GM12878 (cell line): ENCODE measurements around the gene FRMD3. TPM values are rescaled to one million over a fixed set of nuclear protein-coding genes. Genes with fewer than 3 reads are reported as not detected.

Experiments used
- ATAC-seq: fragments of 200-7000 bp; cut with Tn5 transposase; 3 replicates; pipeline ENCODE4 v1.9.1; 2020; ENCODE audit warnings: mild to moderate bottlenecking, moderate library complexity
- BruUV-seq: library from RNA; stranded (reverse); fragments of 400-500 nt; replicated peaks from 2 replicates; lab custom pipeline; 2021; lab: Mats Ljungman, UMichigan
- CTCF ChIA-PET: fragments of 300-600 bp; sonication (Branson Sonifier 250); formaldehyde crosslinking; extraction: SDS; loops from one replicate; lab custom pipeline; 2021; ENCODE audit warnings: inconsistent platforms; lab: Yijun Ruan, JAX
- POLR2A ChIA-PET: fragments of 350-600 bp; formaldehyde crosslinking; extraction: SDS; loops from one replicate; lab custom pipeline; 2021; ENCODE audit warnings: inconsistent platforms; lab: Charles Lee
- RAD21 ChIA-PET: fragments of 300-600 bp; sonication (Branson Sonifier 250); formaldehyde crosslinking; loops from one replicate; lab custom pipeline; 2023; ENCODE audit warnings: antibody characterized with exemption; ENCODE audit not compliant: unreplicated experiment; lab: Charles Lee
- SMC1A ChIA-PET: fragments of 300-600 bp; sonication (Branson Sonifier 250); formaldehyde crosslinking; loops from one replicate; lab custom pipeline; 2023; ENCODE audit not compliant: unreplicated experiment, uncharacterized antibody; lab: Charles Lee
- DNase-seq: peaks from one replicate; pipeline ENCODE4 v3.0.0-alpha.2; 2011; ENCODE audit warnings: low read depth, low spot score
- FAIRE-seq: peaks from 3 replicates; lab custom pipeline; 2011; peaks lifted over from hg19 to GRCh38; lab: Jason Lieb, UNC
- H2AFZ ChIP-seq: 2 replicates; pipeline ENCODE4 v1.6.0; 2011; ENCODE audit warnings: low read depth, low read length, control low read depth; ENCODE audit not compliant: control insufficient read depth
- H3K27ac ChIP-seq: 2 replicates; pipeline ENCODE4 v1.5.1; 2011; ENCODE audit warnings: control low read depth; ENCODE audit not compliant: control insufficient read depth, insufficient read depth
- H3K27me3 ChIP-seq, 2 experiments: replicated peaks in 1 of 2; 2 replicates each; pipeline versions ENCODE4 v1.6.0 to v1.6.1; 2011; ENCODE audit warnings: low read length in 1 of 2; ENCODE audit not compliant: control insufficient read depth in 2 of 2, insufficient read depth in 2 of 2
- H3K36me3 ChIP-seq, 2 experiments: 2 replicates each; pipeline ENCODE4 v1.5.1; 2011; ENCODE audit warnings: low read length in 1 of 2; ENCODE audit not compliant: control insufficient read depth in 2 of 2, insufficient read depth in 2 of 2
- H3K4me1 ChIP-seq: 2 replicates; pipeline ENCODE4 v1.6.1; 2011; ENCODE audit warnings: mild to moderate bottlenecking, low read length, moderate library complexity, mixed read lengths; ENCODE audit not compliant: control insufficient read depth, insufficient read depth
- H3K4me2 ChIP-seq: 2 replicates; pipeline ENCODE4 v1.6.0; 2011; ENCODE audit warnings: control low read depth; ENCODE audit not compliant: control insufficient read depth, insufficient read depth
- H3K4me3 ChIP-seq: fragments of 200-600 bp; sonication (generic); 2 replicates; pipeline ENCODE4 v1.5.1; 2016
- H3K79me2 ChIP-seq: 2 replicates; pipeline ENCODE4 v1.6.0; 2011; ENCODE audit warnings: low read length; ENCODE audit not compliant: control insufficient read depth, insufficient read depth
- H3K9ac ChIP-seq: 2 replicates; pipeline ENCODE4 v1.8.0; 2011; ENCODE audit warnings: low read length, control low read depth, mixed read lengths; ENCODE audit not compliant: control insufficient read depth, insufficient read depth
- H3K9me3 ChIP-seq: replicated peaks from 3 replicates; pipeline ENCODE4 v1.5.1; 2011; ENCODE audit warnings: mild to moderate bottlenecking, low read length; ENCODE audit not compliant: control insufficient read depth, insufficient read depth
- H4K20me1 ChIP-seq: 2 replicates; pipeline ENCODE4 v1.6.0; 2011; ENCODE audit not compliant: control insufficient read depth, insufficient read depth
- HDGF ChIP-seq: fragments of 450-650 bp; IDR thresholded peaks from 2 replicates; pipeline ENCODE4 v1.6.1; 2016; ENCODE audit warnings: antibody characterized with exemption
- MEF2A ChIP-seq: IDR thresholded peaks from 2 replicates; pipeline ENCODE4 v1.6.1; 2011; ENCODE audit warnings: low read depth, mild to moderate bottlenecking, low read length, moderate library complexity; ENCODE audit not compliant: insufficient read depth
- POLR2A ChIP-seq: IDR thresholded peaks from 2 replicates; pipeline ENCODE4 v1.6.1; 2011; ENCODE audit warnings: low read depth, mild to moderate bottlenecking, low read length
- POU2F2 ChIP-seq: IDR thresholded peaks from 3 replicates; pipeline ENCODE4 v1.6.1; 2011; ENCODE audit warnings: low read depth, mild to moderate bottlenecking, low read length, borderline replicate concordance
- RBBP5 ChIP-seq: fragments of 200-600 bp; sonication (generic); conservative IDR thresholded peaks from 2 replicates; pipeline ENCODE4 v1.6.1; 2016
- YBX1 ChIP-seq: fragments of 450-650 bp; IDR thresholded peaks from 2 replicates; pipeline ENCODE4 v1.6.1; 2016; ENCODE audit warnings: antibody characterized with exemption
- WGBS: methylation state at CpG from one replicate; pipeline ENCODE4 v1.1.6; 2016; ENCODE audit warnings: low lambda C conversion rate; ENCODE audit not compliant: insufficient replicate concordance, insufficient coverage; ENCODE audit errors: missing lambda C conversion rate; 5-methylcytosine and 5-hydroxymethylcytosine counted together
- in situ Hi-C: fragments of 300-500 bp; cut with MboI; formaldehyde crosslinking; loops from 9 replicates; pipeline ENCODE4 v1.14.3; 2018; ENCODE audit warnings: mixed read lengths
- intact Hi-C: fragments of 100-400 bp; cut with micrococcal nuclease; formaldehyde crosslinking; loops from one replicate; pipeline ENCODE4 v1.14.2; 2022; ENCODE audit not compliant: unreplicated experiment
- polyA plus RNA-seq, 11 experiments: library from polyadenylated mRNA; depleted of rRNA in 4 of 11; unstranded in 6 of 11; stranded (reverse) in 5 of 11; fragments of >200 nt; fragmentation: Nextera tagmentation in 4 of 11; fragmentation: Illumina TruSeq in 1 of 11; extraction: Ambion mirVana in 4 of 11; extraction: Trizol in 1 of 11; gene quantifications; 1 replicate in 1 of 11; 2 replicates in 10 of 11; pipeline versions ENCODE4 v1.2.1 to v1.2.3, GENCODE V29; 2011 to 2016; ENCODE audit warnings: inconsistent platforms in 2 of 11, missing spikeins in 2 of 11, low read depth in 1 of 11
- total RNA-seq, 4 experiments: library from RNA; depleted of rRNA in 3 of 4; stranded (reverse); fragments of >200 nt in 3 of 4; fragmentation: Illumina TruSeq in 1 of 4; extraction: Trizol in 1 of 4; gene quantifications; 2 replicates each; pipeline versions ENCODE4 v1.2.1 to v1.2.3, GENCODE V29; 2013 to 2021
- TF ChIP-seq, protein P1 (sequence below): fragments of 450-650 bp; IDR thresholded peaks from 2 replicates; pipeline ENCODE4 v1.6.1; 2016; ENCODE audit warnings: mild to moderate bottlenecking
- TF ChIP-seq, protein P2 (sequence below): IDR thresholded peaks from 2 replicates; pipeline ENCODE4 v1.6.1; 2011; ENCODE audit warnings: borderline replicate concordance, low read depth, mild to moderate bottlenecking, moderate library complexity, mixed read lengths, low read length; ENCODE audit not compliant: insufficient read depth; ENCODE audit errors: extremely low read length
- TF ChIP-seq, protein P3 (sequence below): IDR thresholded peaks from 2 replicates; pipeline ENCODE4 v1.6.1; 2012; ENCODE audit warnings: mild to moderate bottlenecking, low read depth, low read length

The FRMD3 gene
- total and polyA plus RNA-seq, 10 of the 15 experiments (the other 5 are each of a cell fraction or from before 2014, with no cell fraction given): 0.04 to 0.68 (median 0.21) TPM; not detected in 1

DNA sequence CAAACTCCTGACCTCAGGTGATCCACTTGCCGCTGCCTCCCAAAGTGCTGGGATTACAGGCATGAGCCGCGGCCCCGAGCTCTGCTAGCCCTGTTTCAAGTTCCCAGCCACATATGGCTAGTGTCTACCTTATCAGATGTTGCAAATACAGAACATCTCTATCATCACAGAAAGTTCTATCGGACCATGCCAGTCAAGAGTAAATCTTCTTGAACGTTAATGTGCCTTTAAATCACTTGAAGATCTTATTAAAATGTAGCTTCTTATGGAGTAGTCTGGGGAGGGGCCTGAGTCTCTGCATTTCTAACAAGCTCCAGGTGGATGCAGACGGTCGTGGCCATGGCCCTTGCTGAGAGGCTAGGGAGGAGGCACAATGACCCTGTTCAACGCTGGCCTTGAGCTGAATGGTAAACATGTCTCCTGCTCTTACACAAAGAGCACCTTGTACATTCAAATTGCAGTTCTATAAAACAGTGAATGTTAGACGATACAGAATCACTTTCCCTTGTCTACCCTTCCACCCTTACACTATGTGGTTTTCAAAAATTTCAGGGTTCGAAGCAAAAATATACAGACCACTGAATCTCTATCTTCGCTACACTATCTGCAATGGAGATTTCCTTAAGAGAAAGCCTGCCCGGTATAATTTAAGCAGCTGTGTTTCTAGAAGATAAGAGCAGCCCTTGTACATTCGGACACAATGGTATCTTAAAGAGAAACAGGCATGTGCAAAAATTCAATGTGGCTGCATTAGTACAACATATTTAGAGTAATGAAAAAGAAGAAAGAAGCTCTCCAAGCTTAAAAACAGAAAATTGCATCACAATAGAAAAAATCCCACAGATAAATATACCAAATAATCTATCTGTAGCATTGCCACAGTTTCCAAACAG lies 114.1 kb downstream of the FRMD3 start:
- Histone ChIP-seq H3K9ac (no peak overlapping the region), H3K4me1 (no peaks in the 10 kb centered on the region), H4K20me1 (no peaks in the 10 kb centered on the region), H3K79me2 (no peaks in the 10 kb centered on the region), H3K4me3 (no peak overlapping the region), H2AFZ (no peak overlapping the region), H3K4me2 (no peak overlapping the region), H3K36me3 (no peaks in the 10 kb centered on the region), H3K27ac (no peak overlapping the region), H3K9me3 (no peaks in the 10 kb centered on the region), H3K27me3 (no peaks in the 10 kb centered on the region)
- TF ChIP-seq HDGF (no peak), POU2F2 (no peak), MEF2A (no peak), POLR2A (no peak), RBBP5 (no peak), YBX1 (no peak)
- TF ChIP-seq, protein P1, sequence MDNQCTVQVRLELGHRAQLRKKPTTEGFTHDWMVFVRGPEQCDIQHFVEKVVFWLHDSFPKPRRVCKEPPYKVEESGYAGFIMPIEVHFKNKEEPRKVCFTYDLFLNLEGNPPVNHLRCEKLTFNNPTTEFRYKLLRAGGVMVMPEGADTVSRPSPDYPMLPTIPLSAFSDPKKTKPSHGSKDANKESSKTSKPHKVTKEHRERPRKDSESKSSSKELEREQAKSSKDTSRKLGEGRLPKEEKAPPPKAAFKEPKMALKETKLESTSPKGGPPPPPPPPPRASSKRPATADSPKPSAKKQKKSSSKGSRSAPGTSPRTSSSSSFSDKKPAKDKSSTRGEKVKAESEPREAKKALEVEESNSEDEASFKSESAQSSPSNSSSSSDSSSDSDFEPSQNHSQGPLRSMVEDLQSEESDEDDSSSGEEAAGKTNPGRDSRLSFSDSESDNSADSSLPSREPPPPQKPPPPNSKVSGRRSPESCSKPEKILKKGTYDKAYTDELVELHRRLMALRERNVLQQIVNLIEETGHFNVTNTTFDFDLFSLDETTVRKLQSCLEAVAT: no peak
- TF ChIP-seq, protein P2, sequence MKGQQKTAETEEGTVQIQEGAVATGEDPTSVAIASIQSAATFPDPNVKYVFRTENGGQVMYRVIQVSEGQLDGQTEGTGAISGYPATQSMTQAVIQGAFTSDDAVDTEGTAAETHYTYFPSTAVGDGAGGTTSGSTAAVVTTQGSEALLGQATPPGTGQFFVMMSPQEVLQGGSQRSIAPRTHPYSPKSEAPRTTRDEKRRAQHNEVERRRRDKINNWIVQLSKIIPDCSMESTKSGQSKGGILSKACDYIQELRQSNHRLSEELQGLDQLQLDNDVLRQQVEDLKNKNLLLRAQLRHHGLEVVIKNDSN: no peak
- TF ChIP-seq, protein P3, sequence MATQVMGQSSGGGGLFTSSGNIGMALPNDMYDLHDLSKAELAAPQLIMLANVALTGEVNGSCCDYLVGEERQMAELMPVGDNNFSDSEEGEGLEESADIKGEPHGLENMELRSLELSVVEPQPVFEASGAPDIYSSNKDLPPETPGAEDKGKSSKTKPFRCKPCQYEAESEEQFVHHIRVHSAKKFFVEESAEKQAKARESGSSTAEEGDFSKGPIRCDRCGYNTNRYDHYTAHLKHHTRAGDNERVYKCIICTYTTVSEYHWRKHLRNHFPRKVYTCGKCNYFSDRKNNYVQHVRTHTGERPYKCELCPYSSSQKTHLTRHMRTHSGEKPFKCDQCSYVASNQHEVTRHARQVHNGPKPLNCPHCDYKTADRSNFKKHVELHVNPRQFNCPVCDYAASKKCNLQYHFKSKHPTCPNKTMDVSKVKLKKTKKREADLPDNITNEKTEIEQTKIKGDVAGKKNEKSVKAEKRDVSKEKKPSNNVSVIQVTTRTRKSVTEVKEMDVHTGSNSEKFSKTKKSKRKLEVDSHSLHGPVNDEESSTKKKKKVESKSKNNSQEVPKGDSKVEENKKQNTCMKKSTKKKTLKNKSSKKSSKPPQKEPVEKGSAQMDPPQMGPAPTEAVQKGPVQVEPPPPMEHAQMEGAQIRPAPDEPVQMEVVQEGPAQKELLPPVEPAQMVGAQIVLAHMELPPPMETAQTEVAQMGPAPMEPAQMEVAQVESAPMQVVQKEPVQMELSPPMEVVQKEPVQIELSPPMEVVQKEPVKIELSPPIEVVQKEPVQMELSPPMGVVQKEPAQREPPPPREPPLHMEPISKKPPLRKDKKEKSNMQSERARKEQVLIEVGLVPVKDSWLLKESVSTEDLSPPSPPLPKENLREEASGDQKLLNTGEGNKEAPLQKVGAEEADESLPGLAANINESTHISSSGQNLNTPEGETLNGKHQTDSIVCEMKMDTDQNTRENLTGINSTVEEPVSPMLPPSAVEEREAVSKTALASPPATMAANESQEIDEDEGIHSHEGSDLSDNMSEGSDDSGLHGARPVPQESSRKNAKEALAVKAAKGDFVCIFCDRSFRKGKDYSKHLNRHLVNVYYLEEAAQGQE: no peak
- no peak for FAIRE-seq
- no peak for DNase-seq
- ChIA-PET CTCF (no interaction called here), SMC1A (interaction anchor here (1.3 kb wide), 1 partner anchor 16 kb away, joined by 3 read pairs; no protein-coding TSS in a partner anchor), POLR2A (interaction anchor here (0.7 kb wide), 1 partner anchor 18 kb away, joined by 3 read pairs; no protein-coding TSS in a partner anchor), RAD21 (no interaction called here)
- ATAC-seq: no peak
- no TSS peak for BruUV-seq
- in situ Hi-C loops (no loop called here), intact Hi-C loops (no loop called here)
- 39% methylated on average over 14 of the region's 14 CpGs for WGBS
